HFF-Myc (cell line): ENCODE data around the gene RTF2.

ENCODE experiments used
- DNase-seq: peaks from one replicate; pipeline ENCODE4 v3.0.0-alpha.2; 2011; ENCODE audit warnings: low read depth; ENCODE audit errors: extremely low read depth
- H3K4me3 ChIP-seq: replicated peaks from 2 replicates; pipeline ENCODE4 v1.5.1; 2011; ENCODE audit warnings: low read depth, mild to moderate bottlenecking, control low read depth, low read length
- TF ChIP-seq, protein P1 (sequence below): IDR thresholded peaks from 2 replicates; pipeline ENCODE4 v1.5.1; 2012; ENCODE audit warnings: mild to moderate bottlenecking, low read depth, low read length, control low read depth; ENCODE audit errors: missing control alignments

Gene RTF2

DNA sequence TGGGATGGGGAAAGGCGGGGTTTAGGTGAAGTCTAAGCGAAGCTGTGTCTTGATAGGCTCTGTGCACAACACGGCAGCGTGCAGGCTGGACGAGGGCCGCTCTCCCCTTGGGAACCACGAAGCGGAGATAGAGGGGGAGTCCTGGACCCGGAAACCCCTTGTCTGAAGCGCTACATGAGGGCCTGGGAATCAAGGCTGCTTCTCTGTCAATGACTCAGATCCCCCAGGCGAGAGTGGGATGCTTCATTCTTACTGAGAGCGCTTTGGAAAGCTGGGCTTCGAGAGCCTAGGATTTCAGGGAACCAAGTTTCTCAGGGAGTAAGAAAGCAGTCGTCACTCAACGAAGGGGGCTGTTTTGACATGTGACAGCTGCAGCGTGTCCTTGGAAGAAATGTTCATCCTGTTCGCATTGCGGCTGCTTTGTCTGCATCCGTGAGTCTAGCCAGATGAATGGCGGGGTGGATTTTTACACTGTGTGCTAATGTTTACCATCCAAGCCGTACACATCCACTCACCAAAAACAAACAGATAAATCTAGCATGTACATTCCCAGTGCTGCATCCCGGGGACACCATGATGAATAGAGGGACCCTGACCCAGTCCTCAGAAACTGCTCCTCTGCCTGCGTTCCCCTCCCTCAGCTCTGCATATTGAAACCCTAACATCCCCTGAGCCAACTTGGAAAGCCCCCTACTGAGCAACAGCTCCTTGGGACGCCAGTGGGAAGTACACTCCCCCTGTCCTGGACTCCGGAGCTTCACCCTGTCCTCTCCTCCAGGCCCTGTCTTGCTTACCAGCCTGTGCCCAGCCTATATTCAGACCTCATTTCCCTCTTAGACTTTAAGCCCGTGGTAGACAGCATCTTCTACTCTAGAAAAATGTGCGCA is 24.5 kb upstream of the RTF2 start:
- DNase-seq: no peak

DNA sequence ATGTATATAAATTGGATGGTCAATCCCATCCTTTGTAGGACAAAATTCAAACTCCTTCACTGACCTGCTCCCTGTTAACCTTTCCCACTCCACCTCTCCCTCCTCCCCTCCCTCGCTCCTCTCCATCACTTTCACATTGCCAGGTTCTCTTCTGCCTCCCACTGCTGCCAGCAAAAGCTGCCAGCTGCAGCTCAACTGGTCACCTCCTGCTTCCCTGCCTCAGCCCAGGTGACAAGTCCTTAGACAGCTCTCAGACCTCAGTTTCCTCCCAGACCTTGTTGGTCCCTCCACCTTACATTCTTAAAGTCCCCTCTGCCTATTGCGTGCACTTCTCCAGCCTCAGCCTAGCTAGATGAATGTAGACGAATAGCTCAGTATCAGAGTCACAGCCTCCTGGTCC is 23.3 kb upstream of the RTF2 start:
- no peak overlapping the region for H3K4me3 ChIP-seq
- DNase-seq: no peak
- TF ChIP-seq, protein P1, sequence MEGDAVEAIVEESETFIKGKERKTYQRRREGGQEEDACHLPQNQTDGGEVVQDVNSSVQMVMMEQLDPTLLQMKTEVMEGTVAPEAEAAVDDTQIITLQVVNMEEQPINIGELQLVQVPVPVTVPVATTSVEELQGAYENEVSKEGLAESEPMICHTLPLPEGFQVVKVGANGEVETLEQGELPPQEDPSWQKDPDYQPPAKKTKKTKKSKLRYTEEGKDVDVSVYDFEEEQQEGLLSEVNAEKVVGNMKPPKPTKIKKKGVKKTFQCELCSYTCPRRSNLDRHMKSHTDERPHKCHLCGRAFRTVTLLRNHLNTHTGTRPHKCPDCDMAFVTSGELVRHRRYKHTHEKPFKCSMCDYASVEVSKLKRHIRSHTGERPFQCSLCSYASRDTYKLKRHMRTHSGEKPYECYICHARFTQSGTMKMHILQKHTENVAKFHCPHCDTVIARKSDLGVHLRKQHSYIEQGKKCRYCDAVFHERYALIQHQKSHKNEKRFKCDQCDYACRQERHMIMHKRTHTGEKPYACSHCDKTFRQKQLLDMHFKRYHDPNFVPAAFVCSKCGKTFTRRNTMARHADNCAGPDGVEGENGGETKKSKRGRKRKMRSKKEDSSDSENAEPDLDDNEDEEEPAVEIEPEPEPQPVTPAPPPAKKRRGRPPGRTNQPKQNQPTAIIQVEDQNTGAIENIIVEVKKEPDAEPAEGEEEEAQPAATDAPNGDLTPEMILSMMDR: no peak

More for the DNA sequence above, 24.5 kb upstream of the RTF2 start:
- TF ChIP-seq, protein P1: no peak
- no peak overlapping the region for H3K4me3 ChIP-seq

DNA sequence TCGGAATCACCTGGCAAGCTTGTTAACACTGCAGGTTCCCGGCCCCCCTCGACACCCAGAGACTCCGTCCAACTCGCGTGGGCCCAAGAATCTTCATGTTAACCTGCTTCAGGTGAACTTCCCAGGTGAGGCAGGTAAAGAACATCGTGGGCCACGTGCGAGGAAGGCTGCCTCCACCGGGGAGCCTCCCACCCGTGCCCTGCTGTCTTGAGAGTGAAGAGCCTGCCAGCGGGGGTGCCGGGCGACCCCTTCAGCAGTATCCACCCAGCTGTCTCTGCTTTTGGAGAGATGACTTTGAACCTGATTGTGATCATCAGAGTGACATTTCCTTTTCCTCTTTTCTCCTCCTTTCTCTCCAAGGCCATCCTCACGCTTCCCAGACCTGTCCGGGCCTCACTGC is 22.9 kb upstream of the RTF2 start:
- no peak for DNase-seq
- H3K4me3 ChIP-seq: no peak overlapping the region
- TF ChIP-seq, protein P1: no peak

DNA sequence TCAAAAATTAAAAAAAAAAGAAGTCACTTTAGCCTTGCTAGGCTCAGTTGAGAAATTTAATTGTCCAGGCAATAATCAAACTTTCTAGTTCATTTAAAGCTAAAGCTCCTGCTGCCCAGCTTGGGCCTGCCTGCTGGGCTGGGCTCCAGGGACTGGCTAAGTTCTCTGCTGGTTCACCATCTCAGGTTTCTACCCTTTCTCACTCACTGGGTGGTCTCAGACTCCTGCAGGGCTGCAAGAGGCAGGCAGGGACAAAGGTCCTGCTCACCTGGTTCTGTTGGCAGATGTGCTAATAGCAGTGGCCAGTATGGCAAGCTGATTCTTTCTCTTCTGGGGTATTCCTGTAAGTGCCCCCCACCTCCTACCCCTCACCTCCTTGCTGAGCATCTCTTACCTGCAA is 21.2 kb upstream of the RTF2 start:
- TF ChIP-seq, protein P1: no peak
- H3K4me3 ChIP-seq: no peak overlapping the region
- DNase-seq: no peak

DNA sequence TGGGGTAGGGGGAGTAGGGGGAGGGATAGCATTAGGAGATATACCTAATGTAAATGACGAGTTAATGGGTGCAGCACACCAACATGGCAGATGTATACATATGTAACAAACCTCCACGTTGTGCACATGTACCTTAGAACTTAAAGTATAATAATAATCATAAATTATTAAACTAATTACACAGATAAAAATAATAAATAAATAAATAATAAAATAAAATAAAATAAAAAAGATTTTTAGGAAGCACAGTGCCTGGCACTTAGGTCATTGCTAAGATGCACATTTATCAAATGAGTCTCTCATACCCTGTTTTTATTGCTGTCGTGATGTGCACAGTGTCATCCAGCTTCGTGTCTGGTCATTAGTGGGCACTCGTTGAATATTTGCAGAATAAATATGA is 19.0 kb upstream of the RTF2 start:
- TF ChIP-seq, protein P1: no peak
- H3K4me3 ChIP-seq: no peak overlapping the region
- no peak for DNase-seq

DNA sequence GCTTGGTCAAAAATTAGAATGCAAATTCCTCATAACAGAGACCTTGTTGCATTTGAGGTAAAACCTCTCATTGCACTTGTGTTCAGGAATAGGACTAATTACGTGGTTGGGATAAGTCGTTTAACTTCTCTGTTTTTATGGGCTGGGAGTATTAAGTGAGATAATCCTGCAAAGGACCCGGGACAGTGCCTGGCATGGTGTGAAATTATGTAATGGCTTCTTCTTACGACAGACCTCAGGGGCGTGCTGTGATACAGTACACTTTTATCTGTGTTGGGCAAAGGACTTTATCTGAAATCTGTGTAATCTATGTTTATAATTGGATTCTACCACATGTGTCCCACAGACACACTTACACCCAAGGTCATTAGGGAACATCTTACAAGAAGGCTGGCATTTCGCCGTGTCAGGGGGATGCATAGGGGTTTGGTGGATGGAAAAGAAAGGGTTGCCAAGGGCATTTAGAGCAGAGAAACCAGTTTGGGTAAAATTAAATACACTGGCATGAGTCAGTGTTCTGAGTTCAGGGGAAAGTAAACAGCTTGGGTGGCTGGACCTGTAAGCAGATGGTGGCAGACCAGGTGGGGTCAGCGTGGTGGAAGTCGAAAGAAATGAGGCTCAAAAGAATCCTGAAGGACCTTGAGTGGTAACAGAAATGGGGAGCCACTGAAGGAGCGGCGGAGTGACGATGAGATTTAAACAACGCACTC is 17.2 kb upstream of the RTF2 start:
- no peak for DNase-seq
- H3K4me3 ChIP-seq: no peak overlapping the region
- TF ChIP-seq, protein P1: no peak
